Vagina (tissue), 2 donors: Measurements from ENCODE around the gene CFAP119.

Experiments
- POLR2A ChIP-seq, 2 donors: fragments of 450-650 bp; IDR thresholded peaks; one replicate each; pipeline ENCODE4 v1.6.1; 2017; ENCODE audit warnings: antibody characterized with exemption in 2 of 2, mild to moderate bottlenecking in 2 of 2, moderate library complexity in 2 of 2
- TF ChIP-seq, protein P1 (sequence below), 3 experiments: fragments of 450-650 bp in 2 of 3; fragments of 200-600 bp in 1 of 3; sonication (generic) in 1 of 3; IDR thresholded peaks; one replicate each; pipeline ENCODE4 v1.5.1; 2017 to 2019; ENCODE audit warnings: antibody characterized with exemption in 3 of 3, mild to moderate bottlenecking in 2 of 3, moderate library complexity in 2 of 3

DNA sequence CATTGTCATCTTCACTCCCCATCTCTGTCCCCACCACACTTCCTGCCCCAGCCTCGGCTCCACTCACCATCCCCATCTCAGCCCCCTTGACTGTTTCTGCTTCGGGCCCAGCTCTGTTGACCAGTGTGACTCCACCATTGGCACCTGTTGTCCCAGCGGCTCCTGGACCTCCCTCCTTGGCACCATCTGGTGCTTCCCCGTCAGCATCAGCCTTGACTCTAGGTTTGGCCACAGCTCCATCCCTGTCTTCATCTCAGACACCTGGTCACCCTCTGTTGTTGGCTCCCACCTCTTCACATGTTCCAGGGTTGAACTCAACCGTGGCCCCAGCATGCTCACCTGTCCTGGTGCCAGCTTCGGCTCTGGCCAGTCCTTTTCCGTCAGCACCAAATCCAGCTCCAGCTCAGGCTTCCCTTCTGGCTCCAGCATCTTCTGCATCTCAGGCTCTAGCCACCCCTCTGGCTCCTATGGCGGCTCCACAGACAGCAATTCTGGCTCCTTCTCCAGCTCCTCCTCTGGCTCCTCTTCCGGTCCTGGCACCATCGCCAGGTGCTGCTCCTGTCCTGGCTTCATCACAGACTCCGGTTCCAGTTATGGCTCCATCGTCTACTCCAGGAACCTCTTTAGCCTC lies 38.0 kb downstream of the CFAP119 start:
- TF ChIP-seq POLR2A (IDR thresholded peaks at IDR 0.05): no peak
- TF ChIP-seq, protein P1, sequence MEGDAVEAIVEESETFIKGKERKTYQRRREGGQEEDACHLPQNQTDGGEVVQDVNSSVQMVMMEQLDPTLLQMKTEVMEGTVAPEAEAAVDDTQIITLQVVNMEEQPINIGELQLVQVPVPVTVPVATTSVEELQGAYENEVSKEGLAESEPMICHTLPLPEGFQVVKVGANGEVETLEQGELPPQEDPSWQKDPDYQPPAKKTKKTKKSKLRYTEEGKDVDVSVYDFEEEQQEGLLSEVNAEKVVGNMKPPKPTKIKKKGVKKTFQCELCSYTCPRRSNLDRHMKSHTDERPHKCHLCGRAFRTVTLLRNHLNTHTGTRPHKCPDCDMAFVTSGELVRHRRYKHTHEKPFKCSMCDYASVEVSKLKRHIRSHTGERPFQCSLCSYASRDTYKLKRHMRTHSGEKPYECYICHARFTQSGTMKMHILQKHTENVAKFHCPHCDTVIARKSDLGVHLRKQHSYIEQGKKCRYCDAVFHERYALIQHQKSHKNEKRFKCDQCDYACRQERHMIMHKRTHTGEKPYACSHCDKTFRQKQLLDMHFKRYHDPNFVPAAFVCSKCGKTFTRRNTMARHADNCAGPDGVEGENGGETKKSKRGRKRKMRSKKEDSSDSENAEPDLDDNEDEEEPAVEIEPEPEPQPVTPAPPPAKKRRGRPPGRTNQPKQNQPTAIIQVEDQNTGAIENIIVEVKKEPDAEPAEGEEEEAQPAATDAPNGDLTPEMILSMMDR (IDR thresholded peaks at IDR 0.05): no peak
